GM12878 (cell line): ENCODE measurements around the gene CA14. TPM values are rescaled to one million over a fixed set of nuclear protein-coding genes. Genes with fewer than 3 reads are reported as not detected.

Experiments
- FOXM1 ChIP-seq: IDR thresholded peaks from 2 replicates; pipeline ENCODE4 v1.6.1; 2012; ENCODE audit warnings: low read depth, mild to moderate bottlenecking, inconsistent platforms, low read length, moderate library complexity
- NRF1 ChIP-seq: conservative IDR thresholded peaks from 2 replicates; pipeline ENCODE4 v1.6.1; 2011; ENCODE audit warnings: mild to moderate bottlenecking, low read depth, low read length, improper control_type of control experiment
- polyA plus RNA-seq, 11 experiments: library from polyadenylated mRNA; depleted of rRNA in 4 of 11; unstranded in 6 of 11; stranded (reverse) in 5 of 11; fragments of >200 nt; fragmentation: Nextera tagmentation in 4 of 11; fragmentation: Illumina TruSeq in 1 of 11; extraction: Ambion mirVana in 4 of 11; extraction: Trizol in 1 of 11; gene quantifications; 1 replicate in 1 of 11; 2 replicates in 10 of 11; pipeline versions ENCODE4 v1.2.1 to v1.2.3, GENCODE V29; 2011 to 2016; ENCODE audit warnings: inconsistent platforms in 2 of 11, missing spikeins in 2 of 11, low read depth in 1 of 11
- total RNA-seq, 4 experiments: library from RNA; depleted of rRNA in 3 of 4; stranded (reverse); fragments of >200 nt in 3 of 4; fragmentation: Illumina TruSeq in 1 of 4; extraction: Trizol in 1 of 4; gene quantifications; 2 replicates each; pipeline versions ENCODE4 v1.2.1 to v1.2.3, GENCODE V29; 2013 to 2021
- TF ChIP-seq, protein P1 (sequence below): IDR thresholded peaks from 2 replicates; pipeline ENCODE4 v1.6.1; 2012; ENCODE audit warnings: low read length, inconsistent platforms
- TF ChIP-seq, protein P2 (sequence below): fragments of 450-650 bp; IDR thresholded peaks from 2 replicates; pipeline ENCODE4 v1.6.1; 2016; ENCODE audit warnings: mild to moderate bottlenecking, moderate library complexity, borderline replicate concordance

The CA14 gene
- total and polyA plus RNA-seq, 10 of the 15 experiments (the other 5 are each of a cell fraction or from before 2014, with no cell fraction given) = 0.11 to 0.35 (median 0.29) TPM; not detected in 6

DNA sequence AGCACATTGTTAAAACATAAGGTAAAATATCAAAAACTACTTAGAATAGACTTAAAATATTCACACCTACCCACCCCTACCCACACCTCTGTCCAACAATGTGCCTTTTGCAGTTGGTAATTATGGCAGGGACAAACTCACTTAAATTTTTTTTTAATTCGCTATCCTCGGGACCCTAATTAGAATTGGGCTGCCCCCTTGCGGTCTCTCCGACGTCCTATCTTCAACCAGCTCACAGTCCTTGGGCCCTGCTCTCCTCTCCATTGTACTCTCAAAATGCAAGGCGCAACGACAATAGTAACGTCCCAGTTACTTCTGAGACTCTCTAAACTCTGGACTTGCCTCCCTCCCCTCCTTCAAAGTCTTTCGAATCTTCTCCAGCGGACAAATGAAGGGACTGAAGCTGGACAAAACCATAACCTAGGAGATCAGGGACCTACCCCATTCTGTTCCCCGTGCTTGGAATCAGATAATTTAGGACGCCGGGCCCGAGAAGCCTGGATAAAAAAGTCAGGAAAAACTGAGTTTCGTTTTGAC is 23.7 kb downstream of the CA14 start (continued):
- TF ChIP-seq, protein P1, sequence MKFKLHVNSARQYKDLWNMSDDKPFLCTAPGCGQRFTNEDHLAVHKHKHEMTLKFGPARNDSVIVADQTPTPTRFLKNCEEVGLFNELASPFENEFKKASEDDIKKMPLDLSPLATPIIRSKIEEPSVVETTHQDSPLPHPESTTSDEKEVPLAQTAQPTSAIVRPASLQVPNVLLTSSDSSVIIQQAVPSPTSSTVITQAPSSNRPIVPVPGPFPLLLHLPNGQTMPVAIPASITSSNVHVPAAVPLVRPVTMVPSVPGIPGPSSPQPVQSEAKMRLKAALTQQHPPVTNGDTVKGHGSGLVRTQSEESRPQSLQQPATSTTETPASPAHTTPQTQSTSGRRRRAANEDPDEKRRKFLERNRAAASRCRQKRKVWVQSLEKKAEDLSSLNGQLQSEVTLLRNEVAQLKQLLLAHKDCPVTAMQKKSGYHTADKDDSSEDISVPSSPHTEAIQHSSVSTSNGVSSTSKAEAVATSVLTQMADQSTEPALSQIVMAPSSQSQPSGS = no peak
- TF ChIP-seq, protein P2, sequence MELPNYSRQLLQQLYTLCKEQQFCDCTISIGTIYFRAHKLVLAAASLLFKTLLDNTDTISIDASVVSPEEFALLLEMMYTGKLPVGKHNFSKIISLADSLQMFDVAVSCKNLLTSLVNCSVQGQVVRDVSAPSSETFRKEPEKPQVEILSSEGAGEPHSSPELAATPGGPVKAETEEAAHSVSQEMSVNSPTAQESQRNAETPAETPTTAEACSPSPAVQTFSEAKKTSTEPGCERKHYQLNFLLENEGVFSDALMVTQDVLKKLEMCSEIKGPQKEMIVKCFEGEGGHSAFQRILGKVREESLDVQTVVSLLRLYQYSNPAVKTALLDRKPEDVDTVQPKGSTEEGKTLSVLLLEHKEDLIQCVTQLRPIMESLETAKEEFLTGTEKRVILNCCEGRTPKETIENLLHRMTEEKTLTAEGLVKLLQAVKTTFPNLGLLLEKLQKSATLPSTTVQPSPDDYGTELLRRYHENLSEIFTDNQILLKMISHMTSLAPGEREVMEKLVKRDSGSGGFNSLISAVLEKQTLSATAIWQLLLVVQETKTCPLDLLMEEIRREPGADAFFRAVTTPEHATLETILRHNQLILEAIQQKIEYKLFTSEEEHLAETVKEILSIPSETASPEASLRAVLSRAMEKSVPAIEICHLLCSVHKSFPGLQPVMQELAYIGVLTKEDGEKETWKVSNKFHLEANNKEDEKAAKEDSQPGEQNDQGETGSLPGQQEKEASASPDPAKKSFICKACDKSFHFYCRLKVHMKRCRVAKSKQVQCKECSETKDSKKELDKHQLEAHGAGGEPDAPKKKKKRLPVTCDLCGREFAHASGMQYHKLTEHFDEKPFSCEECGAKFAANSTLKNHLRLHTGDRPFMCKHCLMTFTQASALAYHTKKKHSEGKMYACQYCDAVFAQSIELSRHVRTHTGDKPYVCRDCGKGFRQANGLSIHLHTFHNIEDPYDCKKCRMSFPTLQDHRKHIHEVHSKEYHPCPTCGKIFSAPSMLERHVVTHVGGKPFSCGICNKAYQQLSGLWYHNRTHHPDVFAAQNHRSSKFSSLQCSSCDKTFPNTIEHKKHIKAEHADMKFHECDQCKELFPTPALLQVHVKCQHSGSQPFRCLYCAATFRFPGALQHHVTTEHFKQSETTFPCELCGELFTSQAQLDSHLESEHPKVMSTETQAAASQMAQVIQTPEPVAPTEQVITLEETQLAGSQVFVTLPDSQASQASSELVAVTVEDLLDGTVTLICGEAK = no peak
- TF ChIP-seq FOXM1 (no peak), NRF1 (no peak)
- TF ChIP-seq, all 136 proteins: peak for 6
